Right renal cortex interstitium (tissue), 3 donors: Measurements from ENCODE around the gene WSCD1. TPM values are rescaled to one million over a fixed set of nuclear protein-coding genes. Genes with fewer than 3 reads are reported as not detected.

Experiments
- DNase-seq, 3 donors: peaks; one replicate each; pipeline ENCODE4 v3.0.0-alpha.2; 2013; ENCODE audit warnings: low read depth in 3 of 3, low spot score in 2 of 3
- polyA plus RNA-seq, 3 donors: library from polyadenylated mRNA; unstranded; fragments of 120-200 nt; gene quantifications; one replicate each; pipeline ENCODE4 v1.2.1, GENCODE V29; 2013; ENCODE audit not compliant: insufficient read length in 3 of 3

WSCD1 gene
- polyA plus RNA-seq, 3 donors, result 13.4 to 16.5 (median 14.6) TPM

DNA sequence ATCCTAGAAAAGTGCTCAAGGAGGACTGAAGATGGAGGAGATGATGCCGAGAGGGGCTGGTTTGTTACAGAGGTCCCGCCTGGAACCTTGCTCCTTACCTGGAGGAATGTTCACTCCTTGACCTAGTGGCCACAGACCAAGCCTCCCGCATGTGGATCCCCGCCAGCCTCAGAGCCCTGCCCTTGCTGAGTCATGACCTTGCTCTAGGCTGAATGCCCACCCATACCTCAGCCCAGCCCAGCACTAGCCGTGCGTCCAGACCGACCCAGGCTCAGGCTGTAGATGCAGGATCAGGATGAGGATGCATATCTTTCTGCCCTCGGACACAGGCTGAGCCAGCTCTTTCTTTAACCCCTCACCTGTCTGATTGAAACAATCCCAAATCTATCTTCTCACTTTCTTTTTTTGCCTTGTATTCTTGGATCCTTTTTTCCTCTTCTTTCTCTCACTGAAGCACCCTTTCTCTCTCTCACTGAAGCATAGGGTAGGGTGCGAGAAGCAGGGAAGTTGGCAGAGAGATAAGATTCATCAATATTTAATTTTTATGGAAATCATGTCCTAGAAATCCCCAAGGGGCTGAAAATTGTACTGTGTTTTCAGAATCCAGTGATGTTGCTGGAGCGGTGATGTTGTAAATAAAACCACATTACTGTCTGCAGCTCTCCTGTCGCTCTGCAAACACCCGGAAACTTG lies 34.9 kb downstream of the WSCD1 start:
- DNase-seq, result no peak

DNA sequence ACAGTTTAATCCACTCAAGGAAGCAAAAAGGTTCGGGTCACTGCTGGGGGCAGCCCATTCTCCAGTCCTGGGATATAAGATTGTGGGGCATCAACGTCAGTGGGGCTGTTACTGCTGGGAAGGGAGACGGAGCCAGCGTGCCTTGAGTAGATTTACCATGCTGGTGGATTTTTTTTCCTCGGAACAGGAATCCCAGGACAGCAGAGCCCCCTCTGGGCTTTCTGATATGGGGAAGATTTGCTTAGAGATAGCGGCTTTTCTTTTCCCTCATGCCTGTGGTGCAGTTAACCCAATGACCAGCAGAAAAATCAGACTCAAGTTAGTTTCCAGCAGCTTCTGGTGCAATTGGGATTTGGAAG lies 35.4 kb downstream of the WSCD1 start:
- no peak for DNase-seq

DNA sequence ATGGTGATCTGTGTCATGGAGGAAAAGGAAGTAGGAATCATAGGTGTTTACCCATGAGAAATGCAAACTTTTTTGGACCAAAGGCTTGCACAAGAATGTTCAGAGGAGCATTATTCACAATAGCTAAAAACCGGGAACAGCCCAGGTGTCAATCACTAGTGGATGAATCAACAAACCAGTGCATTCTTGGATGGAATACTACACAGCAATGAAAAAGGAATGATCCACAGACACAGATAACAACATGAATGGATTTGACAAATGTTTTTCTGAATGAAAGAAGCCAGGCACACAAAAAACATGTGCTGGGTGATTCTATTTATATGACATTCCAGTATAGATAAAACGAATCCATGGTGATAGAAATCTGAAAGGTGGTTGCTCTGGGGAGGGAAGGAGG lies 36.0 kb downstream of the WSCD1 start:
- DNase-seq, result no peak

DNA sequence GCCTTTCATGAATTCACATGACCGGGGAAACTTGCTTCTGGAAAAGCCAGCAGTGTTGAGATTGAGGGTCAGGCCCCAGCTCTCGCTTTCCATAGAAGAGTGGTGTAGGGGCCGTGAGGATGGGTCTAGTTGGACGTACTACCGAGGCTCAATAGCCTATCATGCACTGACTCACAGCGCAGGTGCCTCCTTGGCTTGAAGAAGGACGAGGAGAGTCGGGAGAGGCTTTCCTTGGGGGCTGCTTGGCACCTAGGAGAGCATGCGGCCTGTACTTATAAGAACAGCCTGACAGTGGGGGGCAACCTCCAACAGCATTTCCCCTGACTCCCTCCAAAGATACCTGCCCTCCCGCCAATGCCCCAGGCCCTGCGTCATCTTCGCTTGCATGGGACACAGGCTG lies 37.6 kb downstream of the WSCD1 start:
- DNase-seq, result no peak

DNA sequence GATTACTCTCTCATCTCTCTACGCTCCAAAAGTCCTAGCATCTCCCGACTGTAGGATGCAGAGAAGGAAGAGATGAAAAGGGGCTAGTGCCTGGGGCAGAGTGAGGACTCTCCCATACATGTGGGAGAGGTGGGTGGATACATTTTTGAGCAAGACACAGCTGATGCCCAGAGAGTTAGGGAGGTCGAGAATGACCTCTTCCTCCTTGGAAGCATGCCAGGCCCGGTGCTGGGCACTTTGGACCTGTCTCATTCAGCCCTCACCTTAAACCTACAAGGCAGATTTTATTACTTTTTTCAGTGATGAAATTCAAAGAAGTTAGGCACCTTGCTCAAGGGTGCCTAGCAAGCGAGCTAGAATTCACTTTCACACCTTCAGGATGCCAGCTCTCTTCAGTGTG lies 38.2 kb downstream of the WSCD1 start:
- no peak for DNase-seq

DNA sequence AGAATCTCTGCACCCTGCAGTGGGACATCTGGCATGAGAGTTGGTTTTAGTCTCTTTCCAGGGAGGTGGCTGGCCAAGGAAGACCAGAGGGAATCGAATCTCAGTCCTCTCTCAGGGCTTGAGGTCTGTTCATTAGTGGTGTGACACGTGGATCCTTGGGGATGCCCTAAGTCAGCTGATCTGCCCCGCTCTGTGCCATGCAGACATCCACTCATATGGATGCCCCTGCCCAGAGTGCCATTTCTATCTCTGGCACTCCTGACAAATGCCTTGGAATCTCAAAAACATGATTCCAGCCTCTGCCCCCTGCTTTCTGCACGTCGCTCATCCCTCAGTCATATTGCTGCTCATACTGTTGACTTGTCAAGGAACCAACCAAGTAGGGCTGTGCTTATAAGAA lies 38.8 kb downstream of the WSCD1 start:
- DNase-seq, result no peak

DNA sequence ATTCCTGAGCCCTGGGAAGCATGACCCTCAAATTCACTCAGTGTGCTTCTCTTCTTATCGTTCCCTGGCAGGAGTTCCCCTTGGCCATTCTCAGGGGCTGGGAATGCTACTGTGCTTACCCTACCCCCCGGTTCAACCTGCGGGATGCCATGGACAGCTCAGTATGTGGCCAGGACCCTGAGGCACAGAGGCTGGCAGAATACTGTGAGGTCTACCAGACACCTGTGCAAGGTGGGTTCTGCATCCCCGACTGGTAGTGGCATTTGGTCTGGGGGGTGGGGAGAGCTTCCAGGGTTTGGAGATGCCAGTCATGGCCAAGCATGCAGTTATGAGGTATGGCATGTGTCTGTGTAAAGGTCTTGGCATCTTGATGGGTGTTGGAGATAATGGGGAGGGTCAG lies 39.4 kb downstream of the WSCD1 start:
- DNase-seq, result no peak

DNA sequence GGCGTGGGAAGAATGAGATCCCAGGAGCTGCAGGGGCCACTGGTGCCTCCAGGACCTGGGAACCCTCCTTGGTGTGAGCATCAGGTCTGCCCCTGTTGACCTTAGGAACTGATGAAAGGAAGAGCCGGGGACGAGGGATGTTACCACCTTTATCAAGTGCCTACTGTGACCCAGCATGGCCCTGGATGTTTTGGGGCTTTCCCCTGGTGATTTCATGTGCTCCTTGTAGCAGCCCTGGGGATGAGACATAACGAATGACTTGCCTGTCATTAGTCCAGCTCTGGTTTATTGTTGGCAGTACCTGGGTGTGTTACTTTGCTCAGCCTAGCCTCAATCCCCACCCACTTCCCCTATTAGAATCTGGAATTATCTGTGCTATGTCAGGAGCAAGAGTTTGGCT lies 39.9 kb downstream of the WSCD1 start:
- DNase-seq, result no peak

DNA sequence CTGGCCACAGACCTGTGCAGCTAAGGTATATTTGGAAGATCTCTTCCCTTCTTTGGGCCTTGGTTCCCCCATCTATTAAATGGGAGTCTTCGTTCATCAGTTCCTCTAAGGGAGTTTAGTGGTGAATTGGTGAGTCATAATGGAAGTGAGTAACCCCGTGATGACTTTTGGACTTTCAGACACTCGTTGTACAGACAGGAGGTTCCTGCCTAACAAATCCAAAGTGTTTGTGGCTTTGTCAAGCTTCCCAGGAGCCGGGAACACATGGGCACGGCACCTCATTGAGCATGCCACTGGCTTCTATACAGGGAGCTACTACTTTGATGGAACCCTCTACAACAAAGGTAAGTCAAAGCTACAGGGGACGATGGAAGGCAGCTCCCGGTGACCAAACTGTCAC lies 40.4 kb downstream of the WSCD1 start:
- no peak for DNase-seq

DNA sequence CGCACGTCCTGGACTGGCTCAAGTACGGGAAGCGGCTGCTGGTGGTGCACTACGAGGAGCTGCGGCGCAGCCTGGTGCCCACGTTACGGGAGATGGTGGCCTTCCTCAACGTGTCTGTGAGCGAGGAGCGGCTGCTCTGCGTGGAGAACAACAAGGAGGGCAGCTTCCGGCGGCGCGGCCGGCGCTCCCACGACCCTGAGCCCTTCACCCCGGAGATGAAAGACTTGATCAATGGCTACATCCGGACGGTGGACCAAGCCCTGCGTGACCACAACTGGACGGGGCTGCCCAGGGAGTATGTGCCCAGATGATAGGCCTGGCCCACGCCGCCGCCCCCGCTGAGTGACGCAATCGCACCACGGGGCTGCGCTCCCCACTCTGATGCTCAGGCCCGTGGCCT lies 50.2 kb downstream of the WSCD1 start:
- DNase-seq, result no peak

DNA sequence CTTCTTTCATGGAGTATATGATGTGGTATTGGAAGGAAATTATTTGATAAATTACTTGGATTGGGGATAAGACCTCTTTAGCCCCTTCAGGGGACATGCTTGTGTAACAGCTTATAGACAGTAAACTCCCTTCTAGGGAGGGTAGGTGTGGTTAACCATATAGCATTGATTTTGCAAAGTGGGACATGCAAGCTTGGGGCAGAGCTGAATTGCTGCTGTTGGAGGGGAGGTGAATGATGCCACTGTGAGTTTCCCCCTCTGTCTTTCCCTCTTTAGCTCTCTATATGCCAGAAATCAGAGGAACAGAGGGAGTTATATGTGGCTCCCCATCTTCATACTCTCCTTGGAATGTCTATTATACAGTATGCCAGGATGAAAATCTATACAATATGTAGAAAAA lies 54.7 kb downstream of the WSCD1 start:
- no peak for DNase-seq

DNA sequence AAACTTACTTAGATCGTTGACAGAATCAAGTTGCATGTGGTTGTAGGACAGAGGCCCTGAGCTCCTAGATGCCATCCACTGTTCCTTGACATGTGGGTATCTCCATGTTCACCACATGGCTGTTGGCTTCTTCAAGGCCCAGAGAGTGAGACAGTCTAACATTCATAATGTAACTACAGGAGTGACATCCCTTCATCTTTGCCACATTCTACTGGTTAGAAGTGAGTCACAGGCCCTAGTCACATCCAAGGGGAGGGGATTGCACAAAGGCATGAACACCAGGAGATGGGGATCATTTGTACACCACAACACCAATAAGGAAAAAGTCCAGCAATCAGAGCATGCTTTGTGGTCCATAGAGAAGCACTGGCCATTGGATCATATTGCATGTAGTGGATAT lies 56.6 kb downstream of the WSCD1 start:
- DNase-seq, result no peak

DNA sequence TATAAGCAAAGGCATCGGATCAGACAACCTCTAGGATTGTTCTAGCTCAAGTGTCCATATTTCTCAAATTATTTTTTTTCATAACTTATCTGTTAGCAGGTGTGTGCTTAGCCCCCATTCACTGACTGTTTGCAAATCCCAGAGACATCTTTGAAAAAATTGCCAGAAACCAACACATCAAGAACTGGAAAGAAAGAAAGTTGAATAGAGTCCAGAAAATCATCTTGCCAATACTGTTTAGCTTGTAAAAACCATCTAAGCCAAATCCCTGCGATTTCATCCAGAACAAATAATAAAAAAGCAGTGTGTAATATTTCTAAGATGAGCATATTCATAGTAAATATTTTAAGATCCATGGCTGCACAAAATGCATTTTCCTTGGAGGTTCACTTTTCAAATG lies 64.5 kb downstream of the WSCD1 start:
- no peak for DNase-seq

DNA sequence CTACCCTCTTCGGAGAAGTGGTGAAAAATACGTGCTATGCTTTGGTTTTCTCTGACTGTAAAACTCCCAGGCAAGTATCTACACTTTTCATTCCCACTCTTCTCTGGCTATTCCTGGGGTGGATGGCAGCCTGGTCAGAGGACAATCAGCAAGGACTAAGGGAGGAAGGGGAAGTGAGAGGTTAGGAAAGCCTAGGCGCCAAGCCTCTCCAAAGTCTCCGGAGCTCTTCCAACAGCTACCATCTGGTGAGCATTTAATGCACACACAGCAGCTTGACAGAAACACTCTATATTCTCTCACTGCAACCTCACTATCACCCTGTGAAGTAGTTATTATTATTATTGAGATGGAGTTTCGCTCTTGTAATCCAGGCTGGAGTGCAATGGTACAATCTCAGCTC lies 65.1 kb downstream of the WSCD1 start:
- no peak for DNase-seq

DNA sequence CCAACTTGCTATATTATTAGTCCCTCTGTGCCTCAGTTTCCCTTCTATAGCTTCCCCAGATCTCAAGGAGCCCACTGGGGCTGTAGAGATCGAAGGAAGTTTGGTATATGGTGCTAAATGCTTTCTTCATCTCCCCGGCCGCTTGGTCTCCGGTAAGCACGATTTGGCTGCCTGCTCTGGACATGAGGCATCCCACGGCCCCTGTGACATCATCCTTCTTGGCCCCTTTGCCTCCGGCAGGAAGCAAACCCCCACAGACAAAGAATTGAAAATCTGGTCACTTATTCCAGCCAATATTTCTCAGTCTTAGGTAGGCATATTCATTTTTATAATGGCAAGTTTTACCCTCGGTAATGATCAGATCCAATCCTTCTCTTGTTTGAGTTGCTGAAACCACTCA lies 65.8 kb downstream of the WSCD1 start:
- no peak for DNase-seq

DNA sequence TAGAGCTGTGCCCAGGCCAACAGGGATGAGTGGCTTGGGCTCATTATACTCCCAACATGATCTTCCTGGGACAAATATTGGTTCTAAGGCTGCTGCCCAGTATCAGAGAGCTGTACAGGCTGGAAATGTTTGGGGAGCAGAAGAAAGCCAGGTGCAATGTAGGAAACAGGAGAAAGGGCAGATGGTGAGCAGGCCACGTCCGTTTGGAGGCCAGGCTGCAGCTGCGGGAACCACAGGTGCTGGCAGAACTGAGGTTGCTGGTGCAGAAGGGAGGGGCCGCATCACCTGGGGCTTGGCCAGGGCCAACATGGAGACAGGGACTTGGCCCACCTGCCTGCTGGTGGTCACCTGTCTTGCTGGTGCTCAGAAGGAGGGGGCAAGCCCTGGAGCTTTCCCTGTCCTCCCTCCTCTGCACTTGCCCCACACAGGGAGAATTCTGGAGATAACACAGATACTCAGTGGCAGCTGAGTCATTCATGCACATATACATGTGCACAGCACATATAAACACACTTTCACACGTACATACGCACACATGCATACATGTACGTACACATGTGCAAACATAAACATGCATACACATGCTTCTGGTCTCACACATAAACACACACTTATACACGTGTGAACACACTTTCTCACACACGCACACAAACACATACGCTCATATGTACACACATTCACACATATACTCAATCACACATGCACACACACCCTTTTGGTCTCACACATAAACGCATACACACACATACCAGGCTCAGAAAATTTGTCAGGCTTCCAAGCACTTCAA lies 67.7 kb downstream of the WSCD1 start:
- no peak for DNase-seq

DNA sequence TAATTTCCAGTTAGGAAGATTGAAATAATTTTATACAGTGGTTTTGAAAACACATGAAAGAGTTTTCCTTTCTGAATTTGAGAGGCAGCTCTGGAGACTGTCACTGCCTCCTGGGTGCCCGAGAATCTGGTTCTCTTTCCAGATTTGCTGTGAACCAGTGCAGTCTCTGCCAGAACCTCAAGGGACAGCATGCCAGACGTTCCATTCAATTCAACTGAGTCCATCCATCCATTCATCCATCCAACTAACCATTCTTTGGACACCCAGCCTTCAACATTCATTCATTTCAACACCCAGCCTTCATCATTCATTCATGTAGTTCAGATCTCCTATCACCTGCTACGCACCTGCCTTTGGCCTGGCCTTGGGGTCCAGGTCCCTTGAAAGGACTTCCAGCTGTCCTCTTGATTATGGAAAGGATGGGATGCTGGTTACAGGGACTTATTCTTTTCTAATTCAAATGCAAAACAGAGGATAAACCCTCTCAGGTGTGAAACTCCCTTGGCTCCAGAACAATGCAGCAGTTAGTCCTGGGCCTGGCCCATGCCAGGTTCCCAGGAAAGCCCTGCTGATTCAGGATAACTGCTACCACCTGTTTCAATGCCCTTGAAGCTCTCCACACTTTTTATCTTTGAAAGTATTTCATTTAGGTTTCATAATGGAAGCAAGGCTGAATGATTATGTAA lies 68.7 kb downstream of the WSCD1 start:
- no peak for DNase-seq

DNA sequence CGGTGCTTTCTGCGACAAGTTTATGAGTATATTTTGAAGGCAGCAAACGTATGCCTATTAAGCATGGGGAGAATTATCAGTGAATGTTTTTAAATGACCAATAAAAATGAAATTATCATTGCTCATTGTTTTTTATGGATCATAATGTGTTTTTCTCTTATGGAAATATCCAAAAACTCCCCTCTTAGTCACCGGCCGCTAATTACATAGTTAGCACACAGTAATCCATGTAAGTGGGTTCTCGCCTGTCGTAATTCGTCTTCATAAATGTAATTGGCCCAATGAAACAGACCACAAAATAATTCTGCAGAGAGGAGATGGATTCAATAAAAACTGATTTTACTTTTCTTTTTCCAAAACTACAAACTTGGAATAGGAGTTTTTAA lies 69.3 kb downstream of the WSCD1 start:
- DNase-seq, result no peak

DNA sequence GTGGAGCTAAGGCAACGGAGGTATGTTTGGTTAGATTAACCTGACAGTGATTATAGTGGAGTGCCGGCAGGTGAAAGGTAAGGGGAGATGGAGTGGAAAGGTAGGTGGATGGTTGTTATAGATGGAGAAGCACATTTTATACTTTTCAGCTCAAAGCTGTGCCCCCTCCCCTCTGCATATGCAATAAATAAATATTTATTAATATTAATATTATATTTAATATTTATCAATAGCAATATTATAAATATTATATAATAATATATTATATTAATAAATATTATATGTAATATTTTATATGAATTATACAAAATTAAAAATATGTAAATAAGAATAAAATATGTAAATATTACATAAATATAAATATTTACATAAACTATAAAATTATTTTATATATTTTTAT lies 70.0 kb downstream of the WSCD1 start:
- no peak for DNase-seq

DNA sequence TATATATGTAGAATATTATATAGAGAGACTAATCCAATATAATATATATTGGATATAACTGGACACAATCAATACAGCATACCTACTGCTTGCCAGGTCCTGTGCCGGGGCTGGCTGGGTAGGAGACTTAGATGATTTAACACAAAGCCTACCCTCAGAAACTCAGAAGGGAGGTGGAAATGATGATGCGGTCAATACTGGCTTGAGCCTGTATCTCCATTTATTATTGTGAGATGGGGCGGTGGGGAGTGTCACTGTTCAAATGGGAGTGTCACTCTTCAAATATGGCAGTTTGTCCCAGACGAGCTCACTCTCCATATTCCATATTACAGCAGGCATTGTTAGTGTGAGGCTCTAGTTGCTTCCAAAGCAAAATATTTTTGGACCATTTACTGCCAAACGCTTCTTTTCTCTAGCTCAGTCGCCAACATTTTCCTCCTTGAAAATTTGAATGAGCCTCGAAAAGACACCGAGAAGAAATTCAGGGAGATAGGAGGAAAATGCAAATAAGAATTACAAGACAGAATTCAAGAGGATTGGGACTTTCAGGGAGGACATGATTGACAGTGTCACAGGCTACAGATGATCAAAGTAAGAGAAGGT lies 70.7 kb downstream of the WSCD1 start:
- no peak for DNase-seq

DNA sequence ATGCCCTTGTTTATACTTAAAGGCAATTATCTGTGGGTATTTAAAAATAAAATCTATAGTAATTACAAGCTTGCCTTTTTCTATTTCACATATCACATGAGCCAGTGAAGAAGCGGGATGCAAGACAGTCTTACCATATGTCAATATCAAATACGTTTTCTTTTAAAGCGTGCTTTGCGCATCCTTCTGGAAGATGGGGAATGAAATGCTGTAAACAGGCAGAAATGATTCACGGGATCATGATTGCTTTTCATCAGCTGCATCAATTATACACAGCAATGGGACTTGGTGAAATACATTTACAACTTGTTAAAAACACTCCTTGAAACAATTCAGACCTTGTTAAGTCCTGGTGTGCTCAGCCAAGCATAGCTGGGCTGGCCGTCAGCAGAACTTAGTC lies 72.5 kb downstream of the WSCD1 start:
- DNase-seq, result no peak

DNA sequence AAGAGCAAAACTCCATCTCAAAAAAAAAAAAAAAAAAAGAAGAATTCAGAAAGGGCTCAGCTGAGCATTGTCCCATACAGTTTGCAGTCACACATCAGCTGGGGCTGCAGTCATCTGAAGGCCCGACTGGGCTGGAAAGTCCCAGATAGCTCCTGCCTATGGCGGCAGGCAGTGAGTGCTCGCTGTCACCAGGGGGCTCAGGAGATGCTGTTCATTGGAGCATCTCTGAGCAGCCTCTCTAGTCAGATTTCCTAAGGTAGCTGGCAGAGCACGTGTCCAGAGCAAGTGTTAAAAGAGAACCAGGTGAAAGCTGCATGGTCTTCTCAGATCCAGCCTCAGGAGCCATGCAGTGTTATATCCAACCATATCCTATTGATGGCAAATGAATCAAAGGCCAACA lies 75.8 kb downstream of the WSCD1 start:
- DNase-seq, result no peak
